Right lobe of liver (tissue), 4 donors: Measurements from ENCODE around the gene PIGP.

ENCODE experiments used
- POLR2A ChIP-seq: fragments of 450-650 bp; IDR thresholded peaks from one replicate; pipeline ENCODE4 v1.6.1; 2017; ENCODE audit warnings: antibody characterized with exemption, mild to moderate bottlenecking
- TF ChIP-seq, protein P1 (sequence below), 4 donors: fragments of 200-600 bp in 3 of 4; fragments of 450-650 bp in 1 of 4; IDR thresholded peaks; one replicate each; pipeline versions ENCODE4 v1.5.1 to v1.8.0; 2016 to 2022; ENCODE audit warnings: antibody characterized with exemption in 4 of 4, mild to moderate bottlenecking in 2 of 4
- donor health status: DM: no; HTN: no; CAD: no.
- donor health status: DM: no; HTN: no; CAD: no.
- donor health status: DM: no; HTN: yes; CAD: no.

DNA sequence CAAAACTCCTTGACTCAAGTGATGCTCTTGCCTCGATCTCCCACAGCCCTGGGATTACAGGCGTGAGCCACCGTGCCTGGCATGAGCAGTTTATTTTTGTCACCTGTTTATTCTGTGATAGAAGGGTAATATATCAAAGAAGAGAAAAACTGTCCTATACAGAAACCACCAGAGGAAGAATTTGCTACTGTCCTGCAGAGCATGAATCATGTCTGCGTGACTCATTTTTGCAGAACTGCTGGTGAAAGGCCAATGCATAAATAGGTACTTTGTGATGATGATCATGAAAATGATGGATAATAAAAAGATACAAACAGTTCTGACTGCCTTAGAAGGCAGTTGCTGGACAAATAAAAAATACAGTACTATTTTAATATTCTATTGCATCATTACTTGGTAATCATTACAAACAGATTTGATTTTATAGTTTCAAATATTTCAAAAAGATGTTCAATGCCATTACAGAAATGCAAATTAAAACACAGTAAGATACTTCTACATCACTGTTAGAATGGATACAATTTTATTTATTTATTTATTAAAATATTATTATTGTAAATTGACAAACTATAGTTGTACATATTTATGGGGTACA, 39.9 kb downstream of the PIGP start:
- TF ChIP-seq, protein P1, sequence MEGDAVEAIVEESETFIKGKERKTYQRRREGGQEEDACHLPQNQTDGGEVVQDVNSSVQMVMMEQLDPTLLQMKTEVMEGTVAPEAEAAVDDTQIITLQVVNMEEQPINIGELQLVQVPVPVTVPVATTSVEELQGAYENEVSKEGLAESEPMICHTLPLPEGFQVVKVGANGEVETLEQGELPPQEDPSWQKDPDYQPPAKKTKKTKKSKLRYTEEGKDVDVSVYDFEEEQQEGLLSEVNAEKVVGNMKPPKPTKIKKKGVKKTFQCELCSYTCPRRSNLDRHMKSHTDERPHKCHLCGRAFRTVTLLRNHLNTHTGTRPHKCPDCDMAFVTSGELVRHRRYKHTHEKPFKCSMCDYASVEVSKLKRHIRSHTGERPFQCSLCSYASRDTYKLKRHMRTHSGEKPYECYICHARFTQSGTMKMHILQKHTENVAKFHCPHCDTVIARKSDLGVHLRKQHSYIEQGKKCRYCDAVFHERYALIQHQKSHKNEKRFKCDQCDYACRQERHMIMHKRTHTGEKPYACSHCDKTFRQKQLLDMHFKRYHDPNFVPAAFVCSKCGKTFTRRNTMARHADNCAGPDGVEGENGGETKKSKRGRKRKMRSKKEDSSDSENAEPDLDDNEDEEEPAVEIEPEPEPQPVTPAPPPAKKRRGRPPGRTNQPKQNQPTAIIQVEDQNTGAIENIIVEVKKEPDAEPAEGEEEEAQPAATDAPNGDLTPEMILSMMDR (IDR thresholded peaks at IDR 0.05) = no peak
- no peak for TF ChIP-seq POLR2A
